WERI-Rb-1 (cell line): ENCODE results near the gene SETD1B.
"Not testable (repeated sequence)": the region's sequence is repeated elsewhere in the genome, so short reads cannot be mapped to it uniquely, and the experiment has no call there.

Experiments
- DNase-seq: peaks from one replicate; pipeline ENCODE4 v3.0.0-alpha.2; 2020
- H3K27ac ChIP-seq: fragments of 250-450 bp; sonication (Bioruptor Pico); 2 replicates; pipeline ENCODE4 v1.5.1; 2020; ENCODE audit warnings: mild to moderate bottlenecking, moderate library complexity
- H3K27me3 ChIP-seq: fragments of 250-450 bp; sonication (Bioruptor Pico); 2 replicates; pipeline ENCODE4 v1.5.1; 2021; ENCODE audit warnings: mild to moderate bottlenecking, low read depth, moderate library complexity; ENCODE audit not compliant: insufficient read depth, severe bottlenecking
- H3K36me3 ChIP-seq: fragments of 250-450 bp; sonication (Bioruptor Pico); 2 replicates; pipeline ENCODE4 v1.5.1; 2020; ENCODE audit warnings: mild to moderate bottlenecking, moderate library complexity
- H3K4me3 ChIP-seq: 2 replicates; pipeline ENCODE4 v1.5.1; 2011; ENCODE audit warnings: low read depth, mild to moderate bottlenecking, control low read depth, low read length
- H3K9me3 ChIP-seq: fragments of 250-450 bp; sonication (Bioruptor Pico); 2 replicates; pipeline ENCODE4 v1.5.1; 2021; ENCODE audit warnings: mild to moderate bottlenecking, moderate library complexity; ENCODE audit not compliant: severe bottlenecking
- TF ChIP-seq, protein P1 (sequence below): IDR thresholded peaks from 2 replicates; pipeline ENCODE4 v1.5.1; 2011; ENCODE audit warnings: low read depth, mild to moderate bottlenecking, control low read depth, inconsistent platforms, low read length

The SETD1B gene

DNA sequence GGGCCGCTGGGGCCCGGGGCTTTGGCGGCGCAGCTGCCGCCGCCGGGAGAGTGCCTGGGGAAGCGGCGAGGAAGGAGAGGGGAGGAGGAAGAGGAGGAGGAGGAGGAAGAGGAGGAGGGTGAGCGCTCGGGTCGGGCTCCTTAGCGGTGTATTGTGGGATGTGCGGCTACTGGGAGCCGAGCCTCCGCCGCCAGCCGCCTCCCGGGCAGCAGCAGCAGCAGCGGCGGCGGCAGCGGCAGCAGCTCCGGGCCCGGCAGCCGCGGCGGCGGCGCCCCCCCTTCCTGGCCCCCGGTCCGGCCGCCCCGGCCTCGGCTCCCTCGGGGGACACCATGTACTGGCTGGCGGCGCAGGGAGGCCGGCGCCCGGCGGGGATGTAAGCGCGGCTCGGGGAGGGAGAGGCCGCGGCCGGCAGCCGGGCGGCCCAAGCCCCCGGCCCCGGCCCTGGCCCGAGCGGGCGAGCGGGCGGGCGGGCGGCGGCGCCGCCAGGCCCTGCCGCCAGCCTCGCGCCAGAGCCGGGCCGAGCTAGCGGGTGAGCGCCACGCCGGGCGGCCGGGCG lies at the start of gene SETD1B:
TSS of gene SETD1B (plus strand) at position 149 of the 556 bp plus-strand sequence. CDS start 729 bp downstream, outside the sequence.
- H3K27me3 ChIP-seq: no peaks in the 10 kb centered on the region
- DNase-seq: peak; percentile 47

DNA sequence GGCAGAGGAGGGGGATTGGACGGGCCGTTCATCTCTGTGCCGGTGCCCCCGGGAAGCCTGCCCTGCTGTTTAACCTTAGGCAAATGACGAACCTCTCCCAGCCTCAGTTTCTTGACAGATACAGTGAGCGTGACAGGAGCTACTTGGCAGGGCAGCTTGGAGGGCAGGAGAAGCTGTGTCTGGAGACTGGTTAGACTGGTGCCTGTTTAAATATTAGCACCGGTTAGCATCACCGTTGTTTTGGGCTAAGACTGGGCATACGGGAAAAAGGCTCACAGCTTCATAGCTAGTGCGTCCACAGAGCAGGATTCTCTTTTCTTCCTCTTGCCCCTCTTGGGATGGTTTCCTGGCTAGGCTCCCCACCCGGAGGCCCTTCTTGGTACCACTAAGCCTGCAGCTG lies 49.0 kb upstream of the SETD1B start:
- no peak for DNase-seq
- H3K9me3 ChIP-seq: no peaks in the 10 kb centered on the region

More for the DNA sequence above, at the start of gene SETD1B:
- Histone ChIP-seq H3K4me3 (peak within 1 kb of the TSS; percentile 84), H3K27ac (peak within 1 kb of the TSS; percentile 100), H3K36me3 (peaks cover 24% of the 10 kb centered on the region), H3K9me3 (no peaks in the 10 kb centered on the region)
- TF ChIP-seq, protein P1, sequence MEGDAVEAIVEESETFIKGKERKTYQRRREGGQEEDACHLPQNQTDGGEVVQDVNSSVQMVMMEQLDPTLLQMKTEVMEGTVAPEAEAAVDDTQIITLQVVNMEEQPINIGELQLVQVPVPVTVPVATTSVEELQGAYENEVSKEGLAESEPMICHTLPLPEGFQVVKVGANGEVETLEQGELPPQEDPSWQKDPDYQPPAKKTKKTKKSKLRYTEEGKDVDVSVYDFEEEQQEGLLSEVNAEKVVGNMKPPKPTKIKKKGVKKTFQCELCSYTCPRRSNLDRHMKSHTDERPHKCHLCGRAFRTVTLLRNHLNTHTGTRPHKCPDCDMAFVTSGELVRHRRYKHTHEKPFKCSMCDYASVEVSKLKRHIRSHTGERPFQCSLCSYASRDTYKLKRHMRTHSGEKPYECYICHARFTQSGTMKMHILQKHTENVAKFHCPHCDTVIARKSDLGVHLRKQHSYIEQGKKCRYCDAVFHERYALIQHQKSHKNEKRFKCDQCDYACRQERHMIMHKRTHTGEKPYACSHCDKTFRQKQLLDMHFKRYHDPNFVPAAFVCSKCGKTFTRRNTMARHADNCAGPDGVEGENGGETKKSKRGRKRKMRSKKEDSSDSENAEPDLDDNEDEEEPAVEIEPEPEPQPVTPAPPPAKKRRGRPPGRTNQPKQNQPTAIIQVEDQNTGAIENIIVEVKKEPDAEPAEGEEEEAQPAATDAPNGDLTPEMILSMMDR: no peak

DNA sequence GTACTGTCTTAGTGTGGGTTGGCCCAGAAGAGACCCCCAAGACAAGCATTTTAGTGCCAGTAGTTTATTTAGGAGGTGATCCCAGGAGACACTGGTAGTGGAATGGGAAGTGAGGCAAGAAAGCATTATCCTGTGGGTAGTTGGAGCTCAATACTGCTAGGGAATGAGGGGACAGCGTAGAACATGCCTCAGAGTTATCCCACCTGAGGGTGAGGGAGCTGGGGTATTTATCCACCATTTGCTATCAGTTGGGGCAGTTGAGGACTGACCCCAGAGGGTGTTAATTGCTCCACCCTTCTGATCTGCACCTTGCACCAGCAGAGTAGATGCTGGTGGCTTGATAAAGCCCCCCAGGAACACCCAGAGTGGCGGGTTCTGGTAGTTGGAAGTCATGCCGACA lies 48.2 kb upstream of the SETD1B start:
- DNase-seq: no peak
- no peak overlapping the region for H3K27ac ChIP-seq
- no peaks in the 10 kb centered on the region for H3K27me3 ChIP-seq
- no peak overlapping the region for H3K4me3 ChIP-seq
- peaks cover 47% of the 10 kb centered on the region for H3K36me3 ChIP-seq
- H3K9me3 ChIP-seq: no peaks in the 10 kb centered on the region
- TF ChIP-seq, protein P1: no peak

More for the DNA sequence above, 49.0 kb upstream of the SETD1B start:
- TF ChIP-seq, protein P1: no peak
- Histone ChIP-seq H3K27me3 (no peaks in the 10 kb centered on the region), H3K4me3 (no peak overlapping the region), H3K27ac (no peak overlapping the region), H3K36me3 (peaks cover 51% of the 10 kb centered on the region)

DNA sequence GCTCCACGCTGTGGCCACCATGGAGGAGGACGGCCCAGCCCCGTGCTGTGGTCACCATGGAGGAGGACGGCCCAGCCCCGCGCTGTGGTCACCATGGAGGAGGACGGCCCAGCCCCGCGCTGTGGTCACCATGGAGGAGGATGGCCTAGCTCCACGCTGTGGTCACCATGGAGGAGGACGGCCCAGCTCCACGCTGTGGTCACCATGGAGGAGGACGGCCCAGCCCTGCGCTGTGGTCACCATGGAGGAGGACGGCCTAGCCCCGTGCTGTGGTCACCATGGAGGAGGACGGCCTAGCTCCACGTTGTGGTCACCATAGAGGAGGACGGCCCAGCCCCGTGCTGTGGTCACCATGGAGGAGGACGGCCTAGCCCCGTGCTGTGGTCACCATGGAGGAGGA lies 45.3 kb upstream of the SETD1B start:
- H3K4me3 ChIP-seq, H3K27ac ChIP-seq, DNase-seq, H3K27me3 ChIP-seq, H3K9me3 ChIP-seq: not testable (repeated sequence)
- peaks cover 45% of the 10 kb centered on the region for H3K36me3 ChIP-seq

DNA sequence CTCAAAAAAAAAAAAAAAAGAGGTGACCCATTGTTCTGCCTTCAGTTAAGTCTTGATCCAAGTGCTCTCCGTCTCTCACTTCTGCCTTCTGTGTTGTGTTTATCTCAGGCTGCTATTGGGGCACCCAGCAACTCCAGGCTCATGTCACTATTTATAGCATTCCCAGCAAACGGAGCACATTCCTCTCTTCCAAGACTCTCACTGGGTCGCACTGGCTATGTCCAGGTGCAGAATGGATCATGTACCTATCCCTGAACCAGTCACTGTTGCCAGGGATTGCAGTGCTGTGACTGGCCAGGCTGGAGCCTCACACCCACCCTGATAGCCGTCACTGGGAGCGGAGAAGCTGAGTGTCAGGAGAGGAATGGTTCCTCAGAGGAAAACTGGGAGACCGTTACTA lies 41.5 kb upstream of the SETD1B start:
- no peak for DNase-seq
- Histone ChIP-seq H3K4me3 (no peak overlapping the region), H3K36me3 (peaks cover 48% of the 10 kb centered on the region), H3K27ac (no peak overlapping the region), H3K27me3 (no peaks in the 10 kb centered on the region), H3K9me3 (no peaks in the 10 kb centered on the region)
- TF ChIP-seq, protein P1: no peak

DNA sequence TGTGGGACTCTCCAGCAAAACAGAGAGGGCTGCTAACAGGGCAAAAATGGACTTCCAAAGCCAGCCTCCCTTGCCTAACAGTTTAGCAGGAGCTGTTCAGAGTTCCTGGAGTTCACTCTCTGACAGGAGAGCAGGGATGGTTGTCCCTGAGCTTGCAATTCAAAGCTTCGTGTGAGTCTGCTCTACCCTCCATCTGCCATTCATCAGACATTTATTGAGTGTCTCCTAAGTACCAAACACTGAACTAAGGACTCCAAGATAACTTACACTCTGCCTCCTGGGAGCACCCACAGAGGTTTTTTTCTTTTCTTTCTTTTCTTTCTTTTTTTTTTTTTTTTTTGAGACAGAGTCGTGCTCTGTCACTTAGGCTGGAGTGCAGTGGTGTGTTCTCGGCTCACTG lies 39.0 kb upstream of the SETD1B start:
- TF ChIP-seq, protein P1: no peak
- Histone ChIP-seq H3K36me3 (peaks cover 54% of the 10 kb centered on the region), H3K27ac (peak overlapping the region; percentile 94), H3K27me3 (no peaks in the 10 kb centered on the region), H3K4me3 (no peak overlapping the region), H3K9me3 (no peaks in the 10 kb centered on the region)
- DNase-seq: no peak
